ENCODE data around the gene TBC1D22A.

- TF ChIP-seq YY1 (IDR thresholded peaks at IDR 0.05; ENCODE audit: low read depth) (no peak), CTCF (IDR thresholded peaks at IDR 0.05) (no peak), RXRA (IDR thresholded peaks at IDR 0.05; ENCODE audit: borderline replicate concordance, low read depth) (no peak), MEF2A (IDR thresholded peaks at IDR 0.05; ENCODE audit: borderline replicate concordance, low read depth) (no peak)
These were observed 298.8 kb downstream of the TBC1D22A start for GRCh38 chr22:47061226-47061625.
